B cell (primary cell): ENCODE results near the gene SIAH2.

ENCODE experiments used
- EZH2 ChIP-seq: IDR thresholded peaks from 2 replicates; pipeline ENCODE4 v1.6.1; 2012; ENCODE audit warnings: borderline replicate concordance, low read depth, mild to moderate bottlenecking, moderate library complexity, low read length; ENCODE audit not compliant: insufficient read depth, poor library complexity, severe bottlenecking
- TF ChIP-seq, protein P1 (sequence below): fragments of 200-600 bp; IDR thresholded peaks from one replicate; pipeline ENCODE4 v1.8.0; 2022; ENCODE audit warnings: antibody characterized with exemption, mild to moderate bottlenecking

DNA sequence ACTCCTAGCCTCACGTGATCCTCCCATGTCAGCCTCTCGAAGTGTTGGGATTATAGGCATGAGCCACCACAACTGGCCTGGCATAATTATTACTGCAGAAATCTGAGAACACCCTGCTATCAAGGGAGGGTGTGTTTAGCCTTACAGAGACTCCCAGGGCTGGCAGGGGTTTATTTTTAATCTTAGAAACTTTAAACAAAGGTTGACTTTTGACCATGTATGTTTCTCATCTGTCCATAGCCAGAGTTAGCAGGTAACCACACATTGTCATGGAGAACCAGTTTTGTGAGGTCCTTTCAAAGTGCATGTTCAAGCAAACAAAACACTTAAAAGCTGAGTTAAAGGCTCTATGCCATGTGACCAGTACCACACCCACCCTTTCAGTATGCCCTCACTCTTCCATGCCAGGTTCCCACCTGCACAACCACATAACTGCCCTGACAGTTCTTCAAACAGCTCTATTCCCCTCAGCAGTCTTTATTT is 11.1 kb downstream of the SIAH2 start:
- TF ChIP-seq, protein P1, sequence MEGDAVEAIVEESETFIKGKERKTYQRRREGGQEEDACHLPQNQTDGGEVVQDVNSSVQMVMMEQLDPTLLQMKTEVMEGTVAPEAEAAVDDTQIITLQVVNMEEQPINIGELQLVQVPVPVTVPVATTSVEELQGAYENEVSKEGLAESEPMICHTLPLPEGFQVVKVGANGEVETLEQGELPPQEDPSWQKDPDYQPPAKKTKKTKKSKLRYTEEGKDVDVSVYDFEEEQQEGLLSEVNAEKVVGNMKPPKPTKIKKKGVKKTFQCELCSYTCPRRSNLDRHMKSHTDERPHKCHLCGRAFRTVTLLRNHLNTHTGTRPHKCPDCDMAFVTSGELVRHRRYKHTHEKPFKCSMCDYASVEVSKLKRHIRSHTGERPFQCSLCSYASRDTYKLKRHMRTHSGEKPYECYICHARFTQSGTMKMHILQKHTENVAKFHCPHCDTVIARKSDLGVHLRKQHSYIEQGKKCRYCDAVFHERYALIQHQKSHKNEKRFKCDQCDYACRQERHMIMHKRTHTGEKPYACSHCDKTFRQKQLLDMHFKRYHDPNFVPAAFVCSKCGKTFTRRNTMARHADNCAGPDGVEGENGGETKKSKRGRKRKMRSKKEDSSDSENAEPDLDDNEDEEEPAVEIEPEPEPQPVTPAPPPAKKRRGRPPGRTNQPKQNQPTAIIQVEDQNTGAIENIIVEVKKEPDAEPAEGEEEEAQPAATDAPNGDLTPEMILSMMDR = no peak
- TF ChIP-seq EZH2 = no peak
